Lung (tissue), 12 donors: Measurements from ENCODE around the gene TCEA2. TPM values are rescaled to one million over a fixed set of nuclear protein-coding genes. Genes with fewer than 3 reads are reported as not detected.
A peak's percentile ranks its signal among the peaks of the same experiment; 100 is the strongest.

Experiments used
- ATAC-seq: fragments of 200-7000 bp; cut with Tn5 transposase; one replicate; pipeline ENCODE4 v1.9.1; 2020; ENCODE audit warnings: moderate number of reproducible peaks; ENCODE audit not compliant: insufficient read depth, low FRiP score
- DNase-seq, 3 donors: peaks; one replicate each; pipeline ENCODE4 v3.0.0-alpha.2; 2013 to 2017
- H3K27ac ChIP-seq, 2 donors: one replicate each; pipeline ENCODE4 v1.5.1; 2013; ENCODE audit warnings: mild to moderate bottlenecking in 2 of 2, moderate library complexity in 2 of 2, control low read depth in 1 of 2, inconsistent platforms in 1 of 2, low read depth in 1 of 2, low read length in 1 of 2
- H3K27me3 ChIP-seq, 3 donors: one replicate each; pipeline ENCODE4 v1.5.1; 2013; ENCODE audit warnings: low read length in 2 of 3; ENCODE audit not compliant: control insufficient read depth in 3 of 3, insufficient read depth in 3 of 3
- H3K36me3 ChIP-seq, 4 donors: one replicate each; pipeline ENCODE4 v1.5.1; 2013; ENCODE audit warnings: low read length in 4 of 4, mild to moderate bottlenecking in 1 of 4, moderate library complexity in 1 of 4; ENCODE audit not compliant: control insufficient read depth in 4 of 4, insufficient read depth in 4 of 4
- H3K4me1 ChIP-seq, 5 donors: one replicate each; pipeline ENCODE4 v1.5.1; 2013; ENCODE audit warnings: low read length in 5 of 5, mild to moderate bottlenecking in 2 of 5, moderate library complexity in 1 of 5; ENCODE audit not compliant: control insufficient read depth in 5 of 5, insufficient read depth in 5 of 5
- H3K4me3 ChIP-seq: one replicate; pipeline ENCODE4 v1.5.1; 2013; ENCODE audit warnings: mild to moderate bottlenecking, control low read depth, moderate library complexity
- H3K9ac ChIP-seq, 2 donors: one replicate each; pipeline ENCODE4 v1.5.1; 2013; ENCODE audit warnings: low read length in 2 of 2, control low read depth in 1 of 2; ENCODE audit not compliant: insufficient read depth in 1 of 2
- H3K9me3 ChIP-seq, 4 donors: one replicate each; pipeline ENCODE4 v1.5.1; 2013; ENCODE audit warnings: low read length in 3 of 4, mild to moderate bottlenecking in 1 of 4, moderate library complexity in 1 of 4; ENCODE audit not compliant: control insufficient read depth in 4 of 4, insufficient read depth in 3 of 4
- WGBS, 2 donors: extraction: QIAGEN DNeasy Blood & Tissue Kit; methylation state at CpG; one replicate each; pipeline ENCODE4 v1.1.7; 2013; 5-methylcytosine and 5-hydroxymethylcytosine counted together
- polyA plus RNA-seq, 2 donors: library from polyadenylated mRNA; stranded (reverse); fragments of 200-250 nt; gene quantifications; one replicate each; pipeline ENCODE4 v1.2.1, GENCODE V29; 2013
- total RNA-seq, 2 donors: library from RNA; depleted of rRNA in 1 of 2; stranded (reverse); fragments of >200 nt in 1 of 2; gene quantifications; one replicate each; pipeline ENCODE4 v1.2.1, GENCODE V29; 2014 to 2021
- TF ChIP-seq, protein P1 (sequence below): IDR thresholded peaks from 2 replicates; pipeline ENCODE4 v1.5.1; 2012; ENCODE audit warnings: mild to moderate bottlenecking; ENCODE audit errors: control extremely low read depth, extremely low read depth
- donor health status: control.
- donor health status: control.
- donor health status: Bipolar disorder and iron deficiency.
- donor health status: healthy.
- donor health status: DM: yes; HTN: yes; CAD: no.

The TCEA2 gene
- total and polyA plus RNA-seq, 4 donors: 18.3 to 32.9 (median 30.7) TPM

DNA sequence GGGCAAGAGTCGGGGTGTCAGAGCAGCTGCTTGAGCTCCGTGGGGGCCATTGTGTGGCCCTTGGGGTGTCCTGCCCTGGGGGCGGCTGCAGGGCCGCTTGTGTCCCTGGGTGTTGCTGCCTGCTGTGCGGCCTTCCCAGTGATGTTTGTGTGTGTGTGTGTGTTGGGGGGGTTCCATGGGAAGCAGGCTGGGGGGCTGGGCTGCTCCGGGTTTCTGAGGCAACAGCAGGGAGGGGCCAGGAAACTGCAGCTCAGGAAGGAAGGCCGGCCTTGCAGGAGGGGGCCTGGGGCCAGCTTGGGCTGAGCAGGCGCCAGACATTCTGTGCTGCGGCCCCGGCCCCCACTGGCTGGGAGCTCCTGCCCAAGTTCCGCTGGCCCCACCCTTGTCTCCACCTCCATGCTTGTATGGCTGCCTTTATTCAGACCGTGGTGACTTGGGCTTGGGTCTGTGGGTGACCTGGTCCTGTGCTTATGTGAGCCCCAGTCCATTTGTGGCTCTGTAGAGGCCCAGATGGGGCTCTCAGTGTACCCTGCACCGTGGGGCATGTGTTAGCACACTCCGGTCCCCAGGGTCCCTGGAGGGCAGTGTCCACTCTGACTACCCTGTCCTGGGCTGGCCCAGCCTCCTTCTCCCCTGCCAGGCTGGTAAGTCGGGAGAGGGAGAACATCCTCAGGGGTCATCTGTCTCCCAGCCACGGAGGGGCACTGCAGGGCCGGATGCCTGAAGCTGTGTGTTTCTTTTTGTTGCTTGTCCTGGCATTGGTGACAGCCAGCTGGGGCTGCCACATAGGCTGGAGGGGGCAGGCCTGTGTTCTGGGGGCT, 8.9 kb upstream of the TCEA2 start:
- H3K4me1 ChIP-seq: peaks cover 0 to 76% (median 17%) of the 10 kb centered on the region in 5 donors
- 19 to 22% methylated on average over 14 to 17 of the region's 17 CpGs for WGBS, 2 donors
- no peak for ATAC-seq

DNA sequence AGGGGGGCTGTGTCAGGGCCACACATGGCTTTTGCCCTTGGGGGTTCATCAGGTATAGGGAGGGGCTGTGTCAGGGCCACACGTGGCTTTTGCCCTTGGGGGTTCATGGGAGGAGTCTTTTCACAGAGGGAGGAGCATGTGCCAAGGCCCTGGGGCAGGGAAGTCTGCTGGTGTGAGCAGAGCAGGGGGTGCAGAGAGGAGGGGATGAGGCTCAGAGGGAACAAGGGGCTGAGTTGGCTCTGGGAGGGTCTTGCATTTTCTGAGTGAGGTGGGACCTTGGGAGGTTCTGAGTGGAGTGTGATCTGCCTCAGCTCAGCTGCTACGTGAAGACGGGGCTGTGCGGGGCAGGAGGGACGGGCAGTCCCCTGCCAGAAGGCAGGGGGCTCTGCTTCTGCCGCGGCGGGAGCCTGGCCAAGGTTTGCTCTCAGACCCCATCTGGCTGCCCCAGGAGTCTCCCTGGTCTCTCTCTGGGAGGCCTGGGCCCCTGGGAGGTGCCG, 7.6 kb upstream of the TCEA2 start:
- 52 to 78% methylated on average over 8 to 9 of the region's 9 CpGs for WGBS, 2 donors
- Histone ChIP-seq H3K9me3 (no peaks in the 10 kb centered on the region), H3K36me3 (no peaks in the 10 kb centered on the region), H3K4me1 (peaks cover 0 to 68% (median 17%) of the 10 kb centered on the region in 5 donors), H3K9ac (no peak overlapping the region), H3K27ac (peak overlapping the region; percentile 66 to 78), H3K27me3 (peaks cover 0 to 7% (median 0%) of the 10 kb centered on the region in 3 donors), H3K4me3 (no peak overlapping the region)
- ATAC-seq (no peak), DNase-seq (no peak)
- TF ChIP-seq, protein P1, sequence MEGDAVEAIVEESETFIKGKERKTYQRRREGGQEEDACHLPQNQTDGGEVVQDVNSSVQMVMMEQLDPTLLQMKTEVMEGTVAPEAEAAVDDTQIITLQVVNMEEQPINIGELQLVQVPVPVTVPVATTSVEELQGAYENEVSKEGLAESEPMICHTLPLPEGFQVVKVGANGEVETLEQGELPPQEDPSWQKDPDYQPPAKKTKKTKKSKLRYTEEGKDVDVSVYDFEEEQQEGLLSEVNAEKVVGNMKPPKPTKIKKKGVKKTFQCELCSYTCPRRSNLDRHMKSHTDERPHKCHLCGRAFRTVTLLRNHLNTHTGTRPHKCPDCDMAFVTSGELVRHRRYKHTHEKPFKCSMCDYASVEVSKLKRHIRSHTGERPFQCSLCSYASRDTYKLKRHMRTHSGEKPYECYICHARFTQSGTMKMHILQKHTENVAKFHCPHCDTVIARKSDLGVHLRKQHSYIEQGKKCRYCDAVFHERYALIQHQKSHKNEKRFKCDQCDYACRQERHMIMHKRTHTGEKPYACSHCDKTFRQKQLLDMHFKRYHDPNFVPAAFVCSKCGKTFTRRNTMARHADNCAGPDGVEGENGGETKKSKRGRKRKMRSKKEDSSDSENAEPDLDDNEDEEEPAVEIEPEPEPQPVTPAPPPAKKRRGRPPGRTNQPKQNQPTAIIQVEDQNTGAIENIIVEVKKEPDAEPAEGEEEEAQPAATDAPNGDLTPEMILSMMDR: no peak

More for the DNA sequence above, 8.9 kb upstream of the TCEA2 start:
- Histone ChIP-seq H3K27ac (peak overlapping the region; percentile 66 to 86), H3K9me3 (no peaks in the 10 kb centered on the region), H3K27me3 (peaks cover 0 to 7% (median 7%) of the 10 kb centered on the region in 3 donors), H3K36me3 (no peaks in the 10 kb centered on the region), H3K4me3 (no peak overlapping the region), H3K9ac (peak overlapping the region in 1 of 2 donors; percentile 58)
- TF ChIP-seq, protein P1: no peak
- peak; percentile 90 to 96 (median 91) for DNase-seq

DNA sequence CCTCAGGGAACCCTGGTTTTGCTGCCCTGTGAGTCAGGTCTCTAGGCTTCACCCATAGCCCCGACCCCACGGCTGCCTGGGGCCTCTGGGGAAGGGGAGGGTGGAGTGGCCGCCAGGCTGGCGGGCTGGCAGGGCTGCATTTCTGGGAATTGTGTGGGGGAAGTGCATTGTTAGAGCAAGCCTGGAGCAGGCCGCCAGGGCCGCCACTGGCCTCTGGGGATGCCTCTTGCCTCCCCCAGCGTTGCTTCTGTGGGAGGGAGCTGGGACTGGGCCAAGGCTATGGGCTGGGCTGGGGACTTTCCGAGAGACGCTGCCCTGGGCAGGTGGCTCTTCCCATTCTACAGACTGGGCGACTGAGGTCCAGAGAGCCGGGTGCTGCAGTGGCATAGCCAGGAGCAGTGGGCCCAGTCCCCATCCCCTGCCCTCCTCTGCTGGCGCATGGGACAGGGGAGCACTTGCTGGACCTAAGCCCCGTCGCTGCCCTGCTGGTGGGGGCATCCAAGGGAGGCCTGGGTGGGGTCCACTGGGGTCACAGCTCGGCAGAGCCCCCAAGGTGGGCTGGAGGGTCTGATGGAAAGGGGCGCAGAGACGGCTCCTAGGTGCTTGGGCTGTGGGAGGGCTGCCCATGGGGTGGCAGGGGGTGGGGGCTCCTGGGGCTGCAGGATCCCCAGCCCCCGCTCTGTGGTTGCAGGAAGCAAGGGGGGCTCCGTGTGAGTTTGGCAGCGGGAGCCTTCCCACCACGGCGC, 6.9 kb upstream of the TCEA2 start:
- no peak overlapping the region for H3K4me3 ChIP-seq
- 35 to 38% methylated on average over 21 to 22 of the region's 22 CpGs for WGBS, 2 donors
- no peaks in the 10 kb centered on the region for H3K36me3 ChIP-seq
- H3K27me3 ChIP-seq: peaks cover 0 to 2% (median 0%) of the 10 kb centered on the region in 3 donors
- peaks cover 0 to 62% (median 17%) of the 10 kb centered on the region in 5 donors for H3K4me1 ChIP-seq
- no peak overlapping the region for H3K9ac ChIP-seq
- no peaks in the 10 kb centered on the region for H3K9me3 ChIP-seq
- TF ChIP-seq, protein P1: no peak
- peak overlapping the region; percentile 66 to 78 for H3K27ac ChIP-seq
- no peak for ATAC-seq
- DNase-seq: peak; percentile 76 to 87 (median 83)
